Suprapubic skin (tissue), 4 donors: Measurements from ENCODE around the gene CDC45.

Experiments used
- POLR2A ChIP-seq, 2 donors: fragments of 450-650 bp; IDR thresholded peaks; one replicate each; pipeline ENCODE4 v1.6.1; 2017; ENCODE audit warnings: antibody characterized with exemption in 2 of 2, mild to moderate bottlenecking in 2 of 2, moderate library complexity in 2 of 2
- POLR2AphosphoS5 ChIP-seq, 3 donors: sonication (generic); formaldehyde crosslinking; IDR thresholded peaks; one replicate each; pipeline ENCODE4 v1.6.1; 2017; ENCODE audit warnings: antibody characterized with exemption in 3 of 3
- TF ChIP-seq, protein P1 (sequence below), 2 donors: fragments of 200-600 bp in 1 of 2; fragments of 450-650 bp in 1 of 2; sonication (generic) in 1 of 2; IDR thresholded peaks; one replicate each; pipeline ENCODE4 v1.5.1; 2016 to 2019; ENCODE audit warnings: antibody characterized with exemption in 2 of 2, mild to moderate bottlenecking in 1 of 2, moderate library complexity in 1 of 2

DNA sequence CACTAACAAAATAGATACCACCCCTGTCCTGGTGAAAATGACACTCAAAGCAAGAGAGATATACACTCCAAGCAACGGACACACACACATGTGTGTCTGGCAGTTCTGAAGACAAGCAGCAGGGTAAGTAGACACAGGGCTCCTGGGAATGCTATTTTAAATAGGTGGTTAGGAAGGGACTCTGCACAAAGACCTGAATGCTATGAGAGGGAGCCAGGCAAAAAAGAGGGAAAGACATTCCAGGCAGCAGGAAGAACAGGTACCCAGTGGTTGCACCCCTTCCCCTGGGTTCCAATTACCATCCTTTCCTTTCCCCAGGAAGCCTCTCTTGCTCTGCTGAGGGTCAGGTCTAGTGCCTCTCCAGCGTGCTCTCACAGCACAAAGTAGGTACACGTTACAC lies 3.7 kb upstream of the CDC45 start:
- TF ChIP-seq, protein P1, sequence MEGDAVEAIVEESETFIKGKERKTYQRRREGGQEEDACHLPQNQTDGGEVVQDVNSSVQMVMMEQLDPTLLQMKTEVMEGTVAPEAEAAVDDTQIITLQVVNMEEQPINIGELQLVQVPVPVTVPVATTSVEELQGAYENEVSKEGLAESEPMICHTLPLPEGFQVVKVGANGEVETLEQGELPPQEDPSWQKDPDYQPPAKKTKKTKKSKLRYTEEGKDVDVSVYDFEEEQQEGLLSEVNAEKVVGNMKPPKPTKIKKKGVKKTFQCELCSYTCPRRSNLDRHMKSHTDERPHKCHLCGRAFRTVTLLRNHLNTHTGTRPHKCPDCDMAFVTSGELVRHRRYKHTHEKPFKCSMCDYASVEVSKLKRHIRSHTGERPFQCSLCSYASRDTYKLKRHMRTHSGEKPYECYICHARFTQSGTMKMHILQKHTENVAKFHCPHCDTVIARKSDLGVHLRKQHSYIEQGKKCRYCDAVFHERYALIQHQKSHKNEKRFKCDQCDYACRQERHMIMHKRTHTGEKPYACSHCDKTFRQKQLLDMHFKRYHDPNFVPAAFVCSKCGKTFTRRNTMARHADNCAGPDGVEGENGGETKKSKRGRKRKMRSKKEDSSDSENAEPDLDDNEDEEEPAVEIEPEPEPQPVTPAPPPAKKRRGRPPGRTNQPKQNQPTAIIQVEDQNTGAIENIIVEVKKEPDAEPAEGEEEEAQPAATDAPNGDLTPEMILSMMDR (IDR thresholded peaks at IDR 0.05) = no peak
- TF ChIP-seq POLR2A (IDR thresholded peaks at IDR 0.05) (no peak), POLR2AphosphoS5 (IDR thresholded peaks at IDR 0.05) (no peak)
